ENCODE measurements around the gene AMPD2. TPM values are rescaled to one million over a fixed set of nuclear protein-coding genes. Genes with fewer than 3 reads are reported as not detected.
A peak's percentile ranks its signal among the peaks of the same experiment; 100 is the strongest.

Gene AMPD2
- total RNA-seq = 45.8 TPM

DNA sequence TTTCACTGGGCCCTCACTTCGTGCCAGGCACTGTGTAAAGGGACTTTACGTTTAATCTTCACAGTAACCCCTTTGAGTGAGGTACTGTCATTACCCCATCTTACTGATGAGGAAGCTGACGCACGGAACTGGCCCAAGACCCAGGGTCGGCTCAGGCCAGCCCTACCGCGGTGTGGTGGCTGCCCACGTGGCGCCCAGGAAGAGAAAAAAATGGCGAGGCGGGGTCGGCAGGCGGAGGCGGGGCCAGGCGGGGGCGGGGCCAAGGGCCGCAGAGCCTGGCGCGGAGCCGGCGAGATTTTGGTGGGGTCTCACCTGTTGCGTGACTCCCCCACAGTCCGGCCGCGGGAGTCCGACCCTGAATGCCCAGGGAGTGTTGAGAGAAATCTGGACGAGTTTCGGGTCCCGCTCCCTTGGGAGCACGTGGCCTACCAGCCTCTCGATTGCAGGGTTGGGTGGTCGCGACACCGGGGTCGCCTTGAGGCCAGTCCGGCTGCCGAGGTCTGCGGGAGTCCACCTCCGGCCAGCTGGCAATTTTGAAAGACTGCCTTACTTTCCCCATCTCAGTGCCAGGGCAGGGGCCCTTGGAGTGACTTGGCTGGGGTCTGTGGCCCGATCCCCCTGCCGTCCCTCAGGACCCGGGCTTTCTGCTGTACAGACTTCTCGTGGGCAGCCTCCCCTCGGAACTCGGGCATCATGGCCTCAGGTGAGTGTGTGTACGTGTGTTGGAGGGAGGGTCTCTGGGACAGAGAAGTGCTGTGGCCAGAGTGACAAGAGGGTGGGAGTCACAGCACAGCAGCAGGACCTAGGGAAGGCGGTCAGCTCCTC is at the start of gene AMPD2, which contains the start of gene GNAT2:
Gene AMPD2 (plus strand): TSS at position 262 of the 825 bp plus-strand sequence. CDS start 1,339 bp downstream, outside the sequence.
Gene GNAT2 (minus strand): TSS at position 41 of the 825 bp plus-strand sequence. CDS start 6,746 bp downstream, outside the sequence.
- DNase-seq (ENCODE audit: low spot score) = peak; percentile 78

DNA sequence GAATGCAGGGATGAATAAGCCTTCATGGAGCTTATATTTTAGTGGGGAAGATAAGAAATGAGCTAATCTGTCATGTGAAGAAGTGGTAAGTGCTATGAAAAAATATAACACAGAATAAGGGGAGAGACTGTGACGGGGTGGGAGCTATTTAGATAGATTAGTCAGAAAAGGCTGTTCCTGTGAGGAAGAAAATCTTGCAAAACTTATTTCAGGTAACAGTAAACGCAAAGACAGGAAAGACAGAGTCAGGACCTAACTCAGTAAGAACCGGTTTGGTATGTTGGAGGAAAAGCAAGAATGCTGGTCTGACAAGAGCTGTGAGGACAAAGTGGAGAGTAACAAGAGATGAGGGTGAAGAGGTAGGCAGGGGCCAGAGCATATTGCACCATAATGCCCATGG is 49.2 kb upstream of the AMPD2 start:
- DNase-seq (ENCODE audit: low spot score) = no peak

DNA sequence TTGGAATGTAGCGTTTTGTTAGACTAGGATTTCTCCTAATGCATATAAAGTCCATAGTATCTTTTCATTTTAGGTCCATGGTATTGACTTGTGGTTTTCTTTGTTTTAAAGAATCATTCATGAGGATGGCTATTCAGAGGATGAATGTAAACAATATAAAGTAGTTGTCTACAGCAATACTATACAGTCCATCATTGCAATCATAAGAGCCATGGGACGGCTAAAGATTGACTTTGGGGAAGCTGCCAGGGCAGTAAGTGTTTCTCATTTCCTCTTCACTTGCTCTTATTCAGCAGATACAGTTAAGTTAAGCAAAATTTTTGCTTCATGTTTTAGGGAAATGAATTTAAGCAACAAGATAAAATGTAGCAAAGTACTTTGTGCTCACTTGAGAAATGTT is 45.9 kb upstream of the AMPD2 start:
- DNase-seq (ENCODE audit: low spot score) = no peak

DNA sequence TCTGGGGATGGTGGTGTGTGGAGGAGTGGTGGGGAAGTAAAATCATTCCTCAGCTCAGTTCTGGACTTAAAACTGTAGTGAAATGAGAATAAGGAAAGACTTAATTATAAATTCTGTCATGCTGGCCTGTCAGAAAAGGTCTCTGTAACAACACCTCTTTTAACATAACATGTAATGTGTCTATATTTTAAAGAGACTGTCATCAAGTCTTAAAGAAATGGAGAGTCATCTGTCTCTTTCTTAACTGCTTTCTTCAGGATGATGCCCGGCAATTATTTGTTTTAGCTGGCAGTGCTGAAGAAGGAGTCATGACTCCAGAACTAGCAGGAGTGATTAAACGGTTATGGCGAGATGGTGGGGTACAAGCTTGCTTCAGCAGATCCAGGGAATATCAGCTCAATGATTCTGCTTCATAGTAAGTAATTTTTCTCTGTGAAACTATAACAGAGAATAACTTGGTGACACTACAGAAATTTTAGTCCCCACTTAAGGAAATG is 40.6 kb upstream of the AMPD2 start:
- DNase-seq (ENCODE audit: low spot score) = no peak

DNA sequence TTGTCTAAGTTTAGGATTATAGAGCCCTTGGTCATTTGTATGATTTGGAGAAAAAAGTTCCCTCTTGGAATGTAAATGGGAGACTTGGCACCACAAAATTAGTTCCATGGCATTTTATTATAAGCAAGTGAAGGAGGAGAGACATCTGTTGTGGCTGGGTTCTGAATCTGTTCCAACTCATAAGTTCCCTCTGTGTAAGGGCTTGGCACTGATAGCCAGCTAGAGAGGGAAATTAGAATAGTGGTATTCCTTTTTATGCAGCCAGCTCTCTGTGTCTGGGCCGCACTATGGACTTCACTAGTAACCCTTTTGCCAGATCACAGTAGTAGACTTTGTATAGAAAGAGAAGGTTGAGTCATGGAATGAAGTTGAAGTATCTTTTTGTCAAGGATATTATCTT is 40.1 kb upstream of the AMPD2 start:
- DNase-seq (ENCODE audit: low spot score) = no peak

DNA sequence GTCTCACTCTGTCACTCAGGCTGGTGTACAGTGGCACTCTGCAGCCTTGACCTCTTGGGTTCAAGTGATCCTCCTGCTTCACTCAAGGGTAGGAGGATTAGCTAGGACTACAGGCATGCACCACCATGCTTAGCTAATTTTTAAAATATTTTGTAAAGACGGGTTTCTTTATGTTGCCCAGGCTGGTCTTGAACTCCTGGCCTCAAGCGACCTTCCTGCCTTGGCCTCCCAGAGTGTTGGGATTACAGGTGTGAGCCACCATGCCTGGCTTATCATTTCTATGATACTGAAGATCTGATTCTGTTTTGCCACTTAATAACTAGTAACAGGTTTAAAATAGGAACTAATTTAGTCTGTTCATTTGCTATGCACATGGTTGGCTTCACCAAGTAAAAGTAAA is 37.6 kb upstream of the AMPD2 start:
- no peak for DNase-seq (ENCODE audit: low spot score)

DNA sequence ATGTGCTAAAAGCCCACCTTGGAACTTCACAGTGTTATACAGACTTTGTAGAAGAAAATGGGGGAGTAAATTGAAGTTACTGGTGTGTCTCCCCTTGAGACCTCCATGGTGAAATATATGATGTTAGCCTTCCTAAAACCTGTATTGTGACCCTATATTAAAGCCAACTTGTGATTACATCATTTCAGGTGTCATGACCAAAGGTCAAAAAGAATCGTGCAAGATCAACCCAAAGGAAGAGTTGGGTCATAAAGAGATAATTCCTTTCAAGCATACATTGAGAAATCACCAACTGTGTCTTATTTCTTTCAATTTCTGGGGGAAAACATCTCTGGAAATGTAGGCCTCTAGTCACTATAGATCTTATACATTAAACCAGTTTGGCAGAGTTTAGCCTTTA is 34.9 kb upstream of the AMPD2 start:
- no peak for DNase-seq (ENCODE audit: low spot score)

DNA sequence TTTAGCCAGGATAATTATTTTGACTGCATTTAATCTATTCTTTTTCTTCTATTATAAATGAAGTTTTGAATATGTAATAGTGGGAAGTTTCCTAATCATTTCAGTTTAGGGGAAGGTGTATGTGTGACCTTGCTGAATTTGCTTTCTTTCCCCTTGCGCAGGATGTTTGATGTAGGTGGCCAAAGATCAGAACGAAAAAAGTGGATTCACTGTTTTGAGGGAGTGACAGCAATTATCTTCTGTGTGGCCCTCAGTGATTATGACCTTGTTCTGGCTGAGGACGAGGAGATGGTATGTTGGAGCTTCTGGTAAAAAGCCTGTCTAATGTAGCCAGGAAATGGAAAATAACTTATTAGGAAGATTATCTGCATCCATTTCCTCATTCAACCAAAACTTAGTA is 33.6 kb upstream of the AMPD2 start:
- DNase-seq (ENCODE audit: low spot score) = no peak

DNA sequence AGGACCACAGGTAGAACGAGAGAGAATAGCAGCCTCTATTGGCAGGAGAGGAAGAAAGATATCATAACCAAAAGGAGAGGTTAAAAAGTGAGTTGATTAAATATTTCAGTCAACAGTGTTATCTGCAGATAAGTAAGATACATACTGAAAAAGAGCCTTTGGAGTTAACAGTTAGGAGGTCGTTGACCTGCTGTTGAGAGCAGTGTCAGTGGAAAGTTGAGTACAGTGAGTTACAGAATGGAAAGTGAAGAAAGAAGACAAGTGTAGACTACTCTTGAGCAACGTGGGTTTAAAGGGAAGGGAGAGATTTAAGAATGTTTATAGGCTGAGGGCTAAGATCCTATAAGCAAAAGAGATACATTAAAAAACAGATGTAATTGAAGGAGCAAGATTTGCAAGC is 30.5 kb upstream of the AMPD2 start:
- no peak for DNase-seq (ENCODE audit: low spot score)

DNA sequence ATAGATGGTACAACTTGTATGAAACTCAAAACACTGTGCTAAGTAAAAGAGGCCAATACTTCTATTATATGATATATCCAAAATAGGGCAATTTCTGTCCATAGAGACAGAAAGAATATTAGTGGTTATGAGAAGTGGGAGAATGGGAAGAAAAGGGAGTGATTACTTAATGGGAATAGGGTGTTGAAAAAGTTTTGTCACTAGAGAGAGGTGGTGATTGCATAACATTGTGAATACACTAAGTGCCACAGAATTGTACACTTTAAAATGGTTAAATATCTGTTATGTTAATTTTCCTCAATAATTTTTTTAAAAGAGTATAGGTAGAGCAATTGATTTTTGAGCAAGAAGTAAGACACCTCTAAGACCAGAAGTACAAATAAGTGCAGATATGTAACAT is 30.0 kb upstream of the AMPD2 start:
- no peak for DNase-seq (ENCODE audit: low spot score)

DNA sequence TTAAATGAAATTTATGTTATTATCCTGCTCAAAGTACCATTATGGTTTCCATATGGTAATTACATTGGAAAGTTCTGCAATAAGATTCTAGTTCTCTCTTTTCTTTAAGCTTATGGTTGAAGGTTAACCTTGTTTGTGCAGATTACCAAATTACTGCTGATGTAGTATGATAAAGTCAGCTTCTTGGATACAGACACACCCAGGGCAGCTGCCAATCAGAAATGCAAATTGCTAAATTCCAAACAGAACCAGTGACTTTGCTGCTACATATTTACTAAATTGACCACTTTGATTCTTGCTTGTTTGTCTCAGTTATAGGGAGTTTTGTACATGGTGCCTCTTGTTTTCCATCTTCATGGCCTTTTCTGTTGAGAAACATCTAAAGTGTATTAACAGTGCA is 26.7 kb upstream of the AMPD2 start:
- no peak for DNase-seq (ENCODE audit: low spot score)

DNA sequence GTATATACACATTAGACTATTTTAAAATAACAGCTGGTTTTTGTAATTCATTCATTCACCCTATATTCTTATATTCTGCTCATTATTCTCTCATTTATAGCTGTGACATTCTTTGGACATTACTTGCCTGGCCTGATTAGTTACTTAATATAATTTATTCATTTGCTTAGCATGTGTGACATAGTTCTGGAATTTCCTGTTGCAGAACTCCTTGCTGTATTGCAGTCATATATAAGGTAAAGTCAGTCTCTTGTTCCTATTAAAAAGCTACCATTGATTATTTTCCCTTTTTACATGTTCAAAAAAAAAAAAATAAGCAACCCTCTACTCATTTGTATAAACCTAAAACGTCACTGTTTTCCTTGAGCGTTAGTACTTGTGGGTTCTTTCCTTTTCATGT is 24.1 kb upstream of the AMPD2 start:
- DNase-seq (ENCODE audit: low spot score) = no peak

DNA sequence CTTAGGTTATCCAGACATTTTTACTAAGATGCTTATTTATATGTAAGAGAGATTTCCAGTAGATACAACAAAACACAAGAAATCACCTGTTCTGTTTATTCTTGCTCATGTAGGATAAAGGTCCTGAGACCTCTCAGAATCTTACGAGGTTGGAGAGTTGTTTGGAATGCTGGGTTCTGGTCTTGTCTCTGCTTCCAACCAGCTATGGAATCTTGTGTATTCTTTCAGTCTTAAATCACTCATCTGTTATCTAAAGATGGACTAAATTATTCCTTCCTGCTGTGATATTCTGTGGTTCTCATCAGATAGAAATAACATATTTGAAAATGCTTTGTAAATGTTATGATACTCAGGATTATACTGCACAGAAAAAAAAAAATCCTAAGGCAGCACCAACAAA is 21.5 kb upstream of the AMPD2 start:
- no peak for DNase-seq (ENCODE audit: low spot score)

DNA sequence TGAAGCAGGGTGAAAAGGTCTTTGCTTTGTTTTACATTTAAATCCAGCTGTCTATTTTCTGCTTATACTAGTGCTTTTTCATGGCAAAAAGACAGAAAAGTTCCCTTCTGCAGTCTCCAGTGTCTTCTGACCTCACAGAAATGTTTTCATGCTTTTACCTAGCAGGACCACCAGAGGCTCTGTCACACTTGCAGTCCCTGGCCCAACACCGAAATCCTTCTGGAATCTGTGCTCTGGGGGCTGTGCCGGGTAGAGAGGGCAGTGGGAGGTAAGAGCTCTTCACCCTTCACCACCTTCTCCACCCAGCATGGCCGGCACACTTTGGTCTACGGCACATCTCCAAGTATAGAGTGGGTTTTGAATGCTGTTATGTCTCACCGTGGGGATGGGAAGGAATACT is 21.0 kb upstream of the AMPD2 start:
- no peak for DNase-seq (ENCODE audit: low spot score)

DNA sequence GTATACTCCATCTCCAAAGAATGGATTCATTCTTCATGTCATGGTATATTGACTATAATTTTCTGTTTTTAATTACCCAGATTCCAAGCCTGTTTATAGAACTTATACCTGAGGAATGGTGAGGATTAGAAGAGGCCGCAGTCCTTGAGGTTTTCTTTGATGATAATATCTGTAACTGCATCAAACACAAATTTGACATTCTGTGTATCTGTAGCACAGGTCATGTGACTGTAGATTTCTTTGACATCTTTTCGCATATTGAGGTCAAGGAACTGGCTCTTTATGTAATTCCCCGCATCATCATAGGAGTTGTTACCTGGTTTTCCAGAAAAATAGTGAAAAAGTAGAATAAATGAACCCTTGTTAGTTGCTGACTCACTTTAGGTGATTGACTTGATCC is 16.4 kb upstream of the AMPD2 start:
- DNase-seq (ENCODE audit: low spot score) = no peak

DNA sequence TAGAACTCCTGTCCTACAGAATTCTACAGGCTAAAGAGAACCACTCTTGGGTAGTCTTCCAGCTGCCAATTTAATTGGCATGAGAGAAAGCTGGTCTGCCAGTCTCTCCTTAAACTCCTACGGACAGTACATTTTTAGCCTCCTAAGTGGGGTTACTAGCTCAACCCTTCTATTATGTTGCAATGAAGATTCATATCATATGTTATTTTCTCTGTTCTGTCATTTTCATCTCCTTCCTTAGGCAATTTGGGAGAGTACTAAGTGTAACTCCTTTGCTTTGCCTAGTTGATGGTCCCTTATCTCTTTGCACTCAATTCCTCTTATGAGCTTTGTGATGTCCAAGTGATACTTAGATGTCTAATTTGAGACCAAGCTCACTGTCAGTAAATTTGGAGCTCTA is 14.3 kb upstream of the AMPD2 start:
- no peak for DNase-seq (ENCODE audit: low spot score)

DNA sequence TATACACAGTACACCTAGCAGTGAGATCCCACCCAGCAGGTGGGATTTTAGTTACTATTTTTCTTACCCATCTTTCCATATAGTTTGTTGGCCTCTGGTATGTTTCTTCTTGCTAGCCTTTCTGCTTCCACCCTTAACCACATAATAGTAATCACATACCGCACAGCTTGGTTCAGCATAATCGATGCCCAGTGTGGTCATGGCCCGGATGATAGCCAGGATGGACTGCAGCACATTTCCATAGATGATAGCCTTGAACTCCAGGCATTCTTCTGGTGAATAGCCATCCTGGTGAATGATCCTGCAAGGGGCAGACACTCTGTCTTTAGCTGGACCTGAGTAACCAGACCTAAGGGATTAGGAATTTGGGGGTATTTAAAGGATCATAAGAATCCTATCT is 9.8 kb upstream of the AMPD2 start:
- no peak for DNase-seq (ENCODE audit: low spot score)

DNA sequence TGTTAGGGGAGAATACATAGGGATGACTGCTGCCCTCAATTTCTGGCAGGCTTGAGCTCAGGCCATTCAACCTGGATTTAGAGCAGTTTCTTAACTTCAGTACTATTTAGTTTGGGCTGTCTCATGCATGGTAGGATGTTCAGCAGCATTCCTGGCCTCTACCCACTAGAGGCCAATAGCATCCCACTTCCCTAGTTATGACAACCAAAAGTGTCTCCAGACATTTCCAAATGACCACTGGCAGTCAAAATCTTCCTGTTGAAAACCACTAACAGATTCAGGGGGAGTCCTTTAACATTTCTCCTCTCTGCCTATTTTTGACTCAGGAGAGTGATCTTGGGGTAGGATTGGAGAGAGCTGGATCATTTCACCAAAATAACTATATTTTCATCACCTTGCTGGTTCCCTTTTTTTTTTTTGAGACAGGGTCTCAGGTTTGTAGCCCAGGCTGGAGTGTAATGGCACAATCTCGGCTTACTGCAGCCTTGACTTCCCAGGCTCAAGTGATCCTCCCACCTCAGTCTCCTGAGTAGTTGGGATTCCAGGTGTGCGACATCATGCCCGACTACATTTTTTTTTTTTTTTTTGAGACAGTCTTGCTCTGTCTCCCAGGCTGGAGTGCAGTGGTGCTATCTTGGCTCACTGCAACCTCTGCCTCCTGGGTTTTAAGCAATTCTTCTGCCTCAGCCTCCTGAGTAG is 8.9 kb upstream of the AMPD2 start:
- DNase-seq (ENCODE audit: low spot score) = no peak

DNA sequence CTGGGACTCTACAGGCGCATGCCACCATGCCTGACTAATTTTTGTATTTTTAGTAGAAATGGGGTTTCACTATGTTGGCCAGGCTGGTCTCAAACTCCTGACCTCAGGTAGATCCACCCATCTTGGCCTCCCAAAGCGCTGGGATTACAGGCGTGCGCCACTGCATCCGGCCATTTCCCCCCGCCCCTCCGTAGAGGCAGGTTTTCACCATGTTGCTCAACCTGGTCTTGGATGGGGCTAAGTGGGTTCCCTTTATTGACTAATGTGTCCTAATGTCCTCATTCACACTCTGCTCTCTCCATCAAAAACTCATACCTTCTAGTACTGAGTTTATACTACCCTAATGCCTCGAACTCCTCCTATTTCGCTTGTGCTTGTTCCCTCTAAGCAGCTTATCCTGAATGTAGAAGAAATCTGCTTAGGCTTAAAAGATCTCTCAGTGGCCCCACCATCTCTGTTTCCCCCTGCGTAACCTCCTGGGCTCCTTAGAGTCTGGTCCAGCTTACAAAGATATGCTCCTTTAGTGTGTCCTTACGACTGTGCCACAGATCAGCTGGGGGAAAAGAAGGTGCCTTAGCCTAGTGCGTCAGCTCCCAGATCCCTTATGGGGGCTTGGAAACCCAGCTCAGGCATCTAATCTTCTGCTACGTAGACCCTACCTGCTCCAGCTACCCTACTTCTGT is 8.2 kb upstream of the AMPD2 start:
- no peak for DNase-seq (ENCODE audit: low spot score)

DNA sequence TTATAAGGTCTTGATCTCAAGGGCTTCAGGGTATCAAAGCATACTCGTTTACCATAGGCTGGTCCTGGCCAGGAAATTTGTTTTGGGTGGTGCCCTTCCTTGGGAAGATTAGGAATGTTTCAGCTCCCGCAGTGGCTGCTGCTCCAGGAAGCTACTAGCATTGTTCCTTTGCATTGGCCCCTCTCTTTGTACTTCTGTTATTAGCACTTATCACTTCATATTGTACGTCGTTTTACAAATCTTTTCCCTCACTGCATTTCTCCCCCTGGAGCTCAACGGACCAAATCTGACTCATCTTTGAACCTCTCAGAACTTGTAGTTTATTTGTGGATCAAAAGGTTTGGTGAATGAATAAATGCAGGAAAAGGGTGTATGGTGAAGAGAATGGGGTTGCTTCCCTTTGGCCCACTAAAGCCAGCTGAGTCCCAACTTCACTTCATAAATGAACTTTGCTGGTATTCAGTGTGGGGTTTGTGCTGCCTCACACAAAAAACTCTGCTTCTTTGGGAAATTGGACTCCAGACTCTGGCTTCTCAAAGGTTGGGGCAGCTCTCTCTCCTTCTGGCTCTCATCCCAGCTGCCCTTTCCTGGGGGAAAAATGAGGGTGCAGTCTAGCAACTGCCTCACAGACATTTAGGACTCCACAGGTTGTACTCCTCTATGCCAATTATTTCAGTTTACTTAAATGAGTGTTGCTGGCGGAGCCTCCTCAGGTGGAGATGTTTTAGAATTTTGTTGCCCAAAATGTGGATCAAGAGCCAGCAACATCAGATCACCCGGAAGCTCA is 6.1 kb upstream of the AMPD2 start:
- no peak for DNase-seq (ENCODE audit: low spot score)

DNA sequence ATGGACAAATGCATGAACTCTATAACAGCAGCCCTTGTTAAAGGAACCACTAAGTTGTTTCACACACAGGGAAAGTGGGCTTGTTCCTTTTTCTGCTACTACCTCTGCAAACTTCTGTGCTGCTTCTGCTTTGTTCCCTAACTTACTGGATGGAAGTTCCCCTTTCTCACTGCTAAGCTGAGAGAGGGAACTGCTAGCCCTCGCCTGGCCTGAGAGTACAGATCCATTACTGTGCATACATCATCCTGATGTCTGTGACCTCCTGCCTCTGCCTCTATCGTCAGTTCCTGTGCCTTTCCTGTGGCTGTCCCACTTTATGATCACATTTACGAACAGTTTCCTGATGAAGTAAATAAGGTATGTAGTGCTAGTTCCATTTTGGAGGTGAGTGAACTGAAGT is 3.8 kb upstream of the AMPD2 start:
- DNase-seq (ENCODE audit: low spot score) = no peak

DNA sequence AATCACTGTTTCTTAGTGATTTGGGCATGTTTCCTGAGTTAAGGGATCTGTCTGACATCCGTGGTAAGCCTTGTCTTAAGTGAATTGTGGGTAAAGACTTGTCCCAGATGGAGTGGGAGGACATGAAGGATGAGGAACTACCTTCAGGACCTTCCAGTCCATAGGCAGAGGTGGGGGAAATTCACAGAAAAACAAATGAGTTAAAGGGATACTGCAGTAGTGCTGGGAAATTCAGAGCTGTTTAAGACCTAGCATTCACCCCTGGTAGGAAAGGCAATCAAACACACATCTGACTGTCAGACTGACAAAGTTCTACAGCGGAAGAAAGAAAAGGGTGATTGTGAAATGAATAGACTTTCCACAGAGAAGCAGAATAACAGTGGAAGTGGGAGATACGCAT is 3.2 kb upstream of the AMPD2 start:
- DNase-seq (ENCODE audit: low spot score) = no peak
